Measurements from ENCODE around the gene ZMYM2.

The ZMYM2 gene

GRCh38 chr13:20043207-20043925 lies 84.8 kb downstream of the ZMYM2 start:
- Histone ChIP-seq H3K4me1 (ENCODE audit: low read depth, poor library complexity, severe bottlenecking) (peaks cover 11% of the 10 kb centered on the region), H3K9ac (no peak overlapping the region), H3K79me2 (ENCODE audit: insufficient read depth, low read depth) (peaks cover 23% of the 10 kb centered on the region; the same call in 1 of the 2 replicates), H3K4me3 (IDR thresholded peaks at IDR 0.05; ENCODE audit: insufficient read depth, low read depth, low read length) (no peak overlapping the region), H3K27ac (no peak overlapping the region), H4K20me1 (ENCODE audit: insufficient read depth) (no peaks in the 10 kb centered on the region), H3K4me2 (no peak overlapping the region), H3K27me3 (ENCODE audit: insufficient read depth, low read depth) (no peaks in the 10 kb centered on the region), H3K36me3 (ENCODE audit: insufficient read depth) (0 out of 2 replicates have a peak, but pooled peaks cover 4% of the 10 kb centered on the region), H2AFZ (ENCODE audit: low read depth) (no peak overlapping the region)
- TF ChIP-seq, protein P1, sequence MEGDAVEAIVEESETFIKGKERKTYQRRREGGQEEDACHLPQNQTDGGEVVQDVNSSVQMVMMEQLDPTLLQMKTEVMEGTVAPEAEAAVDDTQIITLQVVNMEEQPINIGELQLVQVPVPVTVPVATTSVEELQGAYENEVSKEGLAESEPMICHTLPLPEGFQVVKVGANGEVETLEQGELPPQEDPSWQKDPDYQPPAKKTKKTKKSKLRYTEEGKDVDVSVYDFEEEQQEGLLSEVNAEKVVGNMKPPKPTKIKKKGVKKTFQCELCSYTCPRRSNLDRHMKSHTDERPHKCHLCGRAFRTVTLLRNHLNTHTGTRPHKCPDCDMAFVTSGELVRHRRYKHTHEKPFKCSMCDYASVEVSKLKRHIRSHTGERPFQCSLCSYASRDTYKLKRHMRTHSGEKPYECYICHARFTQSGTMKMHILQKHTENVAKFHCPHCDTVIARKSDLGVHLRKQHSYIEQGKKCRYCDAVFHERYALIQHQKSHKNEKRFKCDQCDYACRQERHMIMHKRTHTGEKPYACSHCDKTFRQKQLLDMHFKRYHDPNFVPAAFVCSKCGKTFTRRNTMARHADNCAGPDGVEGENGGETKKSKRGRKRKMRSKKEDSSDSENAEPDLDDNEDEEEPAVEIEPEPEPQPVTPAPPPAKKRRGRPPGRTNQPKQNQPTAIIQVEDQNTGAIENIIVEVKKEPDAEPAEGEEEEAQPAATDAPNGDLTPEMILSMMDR (conservative IDR thresholded peaks at IDR 0.05; ENCODE audit: low read depth, low read length): no peak

GRCh38 chr13:20044086-20044485 lies 85.6 kb downstream of the ZMYM2 start:
- H3K79me2 ChIP-seq (ENCODE audit: insufficient read depth, low read depth): peaks cover 17% of the 10 kb centered on the region; the same call in 1 of the 2 replicates
- H4K20me1 ChIP-seq (ENCODE audit: insufficient read depth): no peaks in the 10 kb centered on the region

GRCh38 chr13:20045950-20046548 lies 87.5 kb downstream of the ZMYM2 start:
- Histone ChIP-seq H4K20me1 (ENCODE audit: insufficient read depth) (no peaks in the 10 kb centered on the region), H3K36me3 (ENCODE audit: insufficient read depth) (no peaks in the 10 kb centered on the region)
- TF ChIP-seq, protein P1 (conservative IDR thresholded peaks at IDR 0.05; ENCODE audit: low read depth, low read length): no peak

More at GRCh38 chr13:20044086-20044485, 85.6 kb downstream of the ZMYM2 start:
- Histone ChIP-seq H3K36me3 (ENCODE audit: insufficient read depth) (0 out of 2 replicates have a peak, but pooled peaks cover 4% of the 10 kb centered on the region), H3K4me1 (ENCODE audit: low read depth, poor library complexity, severe bottlenecking) (peaks cover 19% of the 10 kb centered on the region), H3K27ac (no peak overlapping the region), H3K27me3 (ENCODE audit: insufficient read depth, low read depth) (no peaks in the 10 kb centered on the region), H2AFZ (ENCODE audit: low read depth) (no peak overlapping the region), H3K4me2 (no peak overlapping the region), H3K4me3 (IDR thresholded peaks at IDR 0.05; ENCODE audit: insufficient read depth, low read depth, low read length) (no peak overlapping the region), H3K9ac (no peak overlapping the region)
- TF ChIP-seq, protein P1 (conservative IDR thresholded peaks at IDR 0.05; ENCODE audit: low read depth, low read length): no peak

GRCh38 chr13:20049558-20050473 lies 91.3 kb downstream of the ZMYM2 start:
- Histone ChIP-seq H3K9ac (no peak overlapping the region), H3K36me3 (ENCODE audit: insufficient read depth) (no peaks in the 10 kb centered on the region), H3K4me1 (ENCODE audit: low read depth, poor library complexity, severe bottlenecking) (peaks cover 27% of the 10 kb centered on the region), H3K4me3 (IDR thresholded peaks at IDR 0.05; ENCODE audit: insufficient read depth, low read depth, low read length) (no peak overlapping the region), H3K27me3 (ENCODE audit: insufficient read depth, low read depth) (no peaks in the 10 kb centered on the region), H4K20me1 (ENCODE audit: insufficient read depth) (no peaks in the 10 kb centered on the region), H3K4me2 (no peak overlapping the region), H2AFZ (ENCODE audit: low read depth) (no peak overlapping the region), H3K79me2 (ENCODE audit: insufficient read depth, low read depth) (no peaks in the 10 kb centered on the region), H3K27ac (no peak overlapping the region)
- TF ChIP-seq, protein P1 (conservative IDR thresholded peaks at IDR 0.05; ENCODE audit: low read depth, low read length): no peak

More at GRCh38 chr13:20045950-20046548, 87.5 kb downstream of the ZMYM2 start:
- Histone ChIP-seq H3K4me2 (no peak overlapping the region), H3K27ac (no peak overlapping the region), H3K4me1 (ENCODE audit: low read depth, poor library complexity, severe bottlenecking) (peaks cover 27% of the 10 kb centered on the region), H3K4me3 (IDR thresholded peaks at IDR 0.05; ENCODE audit: insufficient read depth, low read depth, low read length) (no peak overlapping the region), H3K27me3 (ENCODE audit: insufficient read depth, low read depth) (no peaks in the 10 kb centered on the region), H2AFZ (ENCODE audit: low read depth) (no peak overlapping the region), H3K9ac (no peak overlapping the region), H3K79me2 (ENCODE audit: insufficient read depth, low read depth) (peaks cover 4% of the 10 kb centered on the region; the same call in 1 of the 2 replicates)

Data from KMS-11 (cell line).